LNCaP clone FGC (cell line): ENCODE results near the gene APOBEC3H.
"Not testable (repeated sequence)": the region's sequence is repeated elsewhere in the genome, so short reads cannot be mapped to it uniquely, and the experiment has no call there.

Experiments used
- DNase-seq: peaks from one replicate; pipeline ENCODE4 v3.0.0-alpha.2; 2011; ENCODE audit warnings: low read depth
- H3K4me3 ChIP-seq: 2 replicates; pipeline ENCODE4 v1.5.1; 2011; ENCODE audit warnings: mild to moderate bottlenecking, low read depth, low read length, control low read depth
- TF ChIP-seq, protein P1 (sequence below): IDR thresholded peaks from 2 replicates; pipeline ENCODE4 v1.5.1; 2012; ENCODE audit warnings: mild to moderate bottlenecking; ENCODE audit not compliant: control insufficient read depth, insufficient read depth; ENCODE audit errors: extremely low read depth

APOBEC3H gene

DNA sequence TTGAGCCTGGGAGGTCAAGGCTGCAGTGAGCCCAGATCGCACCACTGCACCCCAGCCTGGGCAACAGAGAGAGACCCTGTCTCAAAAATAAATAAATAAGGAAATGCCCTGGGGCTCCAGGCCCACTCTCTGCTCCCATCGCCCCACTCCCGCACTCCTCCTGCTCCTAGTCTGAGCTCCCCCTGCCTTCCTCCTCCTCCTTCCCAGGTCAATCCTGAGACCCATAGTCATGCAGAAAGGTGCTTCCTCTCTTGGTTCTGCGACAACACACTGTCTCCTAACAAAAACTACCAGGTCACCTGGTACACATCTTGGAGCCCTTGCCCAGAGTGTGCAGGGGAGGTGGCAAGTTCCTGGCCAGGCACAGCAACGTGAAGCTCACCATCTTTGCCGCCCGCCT is 26.9 kb upstream of the APOBEC3H start:
- TF ChIP-seq, protein P1, sequence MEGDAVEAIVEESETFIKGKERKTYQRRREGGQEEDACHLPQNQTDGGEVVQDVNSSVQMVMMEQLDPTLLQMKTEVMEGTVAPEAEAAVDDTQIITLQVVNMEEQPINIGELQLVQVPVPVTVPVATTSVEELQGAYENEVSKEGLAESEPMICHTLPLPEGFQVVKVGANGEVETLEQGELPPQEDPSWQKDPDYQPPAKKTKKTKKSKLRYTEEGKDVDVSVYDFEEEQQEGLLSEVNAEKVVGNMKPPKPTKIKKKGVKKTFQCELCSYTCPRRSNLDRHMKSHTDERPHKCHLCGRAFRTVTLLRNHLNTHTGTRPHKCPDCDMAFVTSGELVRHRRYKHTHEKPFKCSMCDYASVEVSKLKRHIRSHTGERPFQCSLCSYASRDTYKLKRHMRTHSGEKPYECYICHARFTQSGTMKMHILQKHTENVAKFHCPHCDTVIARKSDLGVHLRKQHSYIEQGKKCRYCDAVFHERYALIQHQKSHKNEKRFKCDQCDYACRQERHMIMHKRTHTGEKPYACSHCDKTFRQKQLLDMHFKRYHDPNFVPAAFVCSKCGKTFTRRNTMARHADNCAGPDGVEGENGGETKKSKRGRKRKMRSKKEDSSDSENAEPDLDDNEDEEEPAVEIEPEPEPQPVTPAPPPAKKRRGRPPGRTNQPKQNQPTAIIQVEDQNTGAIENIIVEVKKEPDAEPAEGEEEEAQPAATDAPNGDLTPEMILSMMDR, result no peak
- DNase-seq, result no peak
- no peak overlapping the region for H3K4me3 ChIP-seq

DNA sequence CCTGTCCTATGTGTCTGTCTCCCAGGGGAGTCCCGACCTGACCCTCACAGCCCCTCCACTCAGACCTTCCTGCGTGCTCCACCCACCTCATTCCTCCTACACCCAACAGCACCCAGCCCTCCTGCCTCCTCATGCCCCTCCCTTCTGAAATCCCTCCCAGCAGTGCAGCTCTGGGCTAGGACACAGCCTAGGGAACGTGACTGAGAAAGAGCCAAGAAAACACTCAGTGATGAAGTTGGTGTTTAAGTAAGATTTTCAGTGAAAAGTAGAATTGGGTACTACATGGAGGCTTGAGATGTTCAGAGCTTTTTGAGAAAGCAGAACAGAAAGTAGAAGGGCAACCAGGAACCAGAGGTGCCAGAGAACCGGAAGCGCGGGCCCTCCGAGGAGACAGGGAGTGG is 24.5 kb upstream of the APOBEC3H start:
- not testable (repeated sequence) for DNase-seq, H3K4me3 ChIP-seq

DNA sequence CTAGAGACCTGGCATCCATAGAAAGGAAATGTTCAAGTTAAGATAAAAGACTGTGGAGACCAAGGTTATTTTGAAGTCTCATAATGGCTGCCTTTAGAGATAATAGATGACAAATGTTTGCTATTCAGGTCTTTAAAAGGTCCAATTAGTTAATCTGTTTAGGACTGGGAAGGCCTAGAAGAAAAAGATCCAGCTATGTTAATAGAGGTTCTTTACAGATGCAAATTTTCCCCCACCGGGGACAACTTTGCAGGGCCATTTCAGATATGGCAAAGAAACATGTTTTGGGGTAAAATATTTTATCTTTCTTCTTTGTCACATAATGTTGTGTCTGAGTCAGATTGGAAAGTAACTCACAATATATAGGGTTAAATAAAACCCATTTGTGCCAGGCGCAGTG is 23.1 kb upstream of the APOBEC3H start:
- H3K4me3 ChIP-seq, result no peak overlapping the region
- no peak for DNase-seq
- TF ChIP-seq, protein P1, result no peak

DNA sequence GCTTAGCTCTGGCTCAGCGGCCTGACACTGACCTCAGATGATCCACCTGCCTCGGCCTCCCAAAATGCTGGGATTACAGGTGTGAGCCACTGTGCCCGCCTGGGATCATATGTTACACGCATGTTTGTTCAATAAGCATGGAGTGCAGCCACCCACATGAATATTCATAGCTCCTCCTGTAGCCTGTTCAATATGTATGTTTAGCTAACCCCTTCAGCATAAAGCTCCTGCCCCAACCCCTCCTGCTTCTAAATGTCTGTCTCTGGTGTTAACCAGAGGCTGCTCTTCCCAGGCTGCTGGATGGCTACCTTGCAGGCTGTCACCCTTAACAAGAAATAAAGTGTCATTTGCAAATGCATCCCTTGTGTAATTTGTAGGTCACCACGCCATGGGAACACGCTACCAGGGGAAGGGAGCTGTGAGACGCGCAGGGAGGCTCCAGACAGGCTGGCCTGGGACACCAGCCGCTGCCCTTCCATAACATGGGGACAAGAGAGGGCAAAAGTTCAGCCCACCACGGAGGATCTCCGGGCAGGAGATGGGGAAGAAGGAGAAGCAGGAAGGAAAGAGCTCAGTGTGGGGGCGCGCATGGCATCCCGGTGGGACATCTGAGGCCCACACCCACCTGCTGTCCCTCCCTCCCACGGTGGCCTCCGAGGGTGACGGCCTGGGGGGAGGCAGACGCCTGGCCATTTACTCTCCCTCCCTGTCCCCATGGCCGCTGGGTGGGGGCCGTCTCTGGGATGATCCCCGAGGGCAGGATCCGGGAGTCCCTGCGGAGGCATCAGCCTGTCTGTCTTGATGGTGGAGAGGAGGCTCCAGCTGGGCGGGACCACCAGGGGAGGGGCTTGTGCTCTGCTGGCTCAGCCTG is 20.7 kb upstream of the APOBEC3H start:
- H3K4me3 ChIP-seq, DNase-seq: not testable (repeated sequence)

DNA sequence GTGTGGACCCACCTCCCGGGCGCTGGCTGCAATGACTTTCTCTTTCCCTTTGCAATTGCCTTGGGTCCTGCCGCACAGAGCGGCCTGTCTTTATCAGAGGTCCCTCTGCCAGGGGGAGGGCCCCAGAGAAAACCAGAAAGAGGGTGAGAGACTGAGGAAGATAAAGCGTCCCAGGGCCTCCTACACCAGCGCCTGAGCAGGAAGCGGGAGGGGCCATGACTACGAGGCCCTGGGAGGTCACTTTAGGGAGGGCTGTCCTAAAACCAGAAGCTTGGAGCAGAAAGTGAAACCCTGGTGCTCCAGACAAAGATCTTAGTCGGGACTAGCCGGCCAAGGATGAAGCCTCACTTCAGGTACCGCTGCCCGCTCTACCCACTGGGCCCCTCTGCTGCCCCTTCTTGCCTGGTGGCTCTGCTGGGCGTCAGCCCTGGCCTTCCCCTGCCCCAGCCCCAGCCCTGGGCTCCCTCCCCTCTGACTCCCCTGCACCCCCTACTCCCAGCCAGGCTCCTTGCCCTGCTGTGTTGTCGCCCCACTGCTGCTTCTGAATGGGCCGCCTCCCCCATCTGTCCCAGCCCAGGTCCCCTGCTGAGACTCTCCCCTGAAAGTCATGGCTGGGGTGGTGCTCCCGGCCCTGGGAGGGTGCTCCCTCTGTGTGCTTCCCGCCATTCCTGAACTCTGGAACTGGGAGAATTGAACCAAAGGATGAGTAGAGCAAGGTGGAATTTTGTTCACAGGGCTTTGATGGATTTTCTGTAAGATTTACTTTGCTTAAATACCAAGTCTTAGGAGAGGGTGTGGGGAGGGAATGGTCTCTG is 19.8 kb upstream of the APOBEC3H start, which contains the start of gene APOBEC3G:
APOBEC3G (plus strand) TSS at position 250 of the 815 bp plus-strand sequence; CDS start at position 337, 87 bp downstream.
- not testable (repeated sequence) for H3K4me3 ChIP-seq, DNase-seq

DNA sequence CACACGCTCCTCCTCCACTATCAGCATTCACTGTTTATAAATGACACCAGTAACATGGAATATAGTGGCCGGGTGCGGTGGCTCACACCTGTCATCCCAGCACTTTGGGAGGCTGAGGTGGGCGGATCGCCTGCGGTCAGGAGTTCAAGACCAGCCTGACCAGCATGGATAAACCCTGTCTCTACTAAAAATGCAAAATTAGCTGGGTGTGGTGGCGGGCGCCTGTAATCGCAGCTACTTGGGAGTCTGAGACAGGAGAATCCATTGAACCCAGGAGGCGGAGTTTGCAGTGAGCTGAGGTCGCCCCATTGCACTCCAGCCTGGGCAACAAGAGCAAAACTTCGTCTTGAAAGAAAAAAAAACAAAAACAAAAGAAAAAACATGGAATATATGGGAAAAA is 19.1 kb upstream of the APOBEC3H start:
- not testable (repeated sequence) for DNase-seq, H3K4me3 ChIP-seq

DNA sequence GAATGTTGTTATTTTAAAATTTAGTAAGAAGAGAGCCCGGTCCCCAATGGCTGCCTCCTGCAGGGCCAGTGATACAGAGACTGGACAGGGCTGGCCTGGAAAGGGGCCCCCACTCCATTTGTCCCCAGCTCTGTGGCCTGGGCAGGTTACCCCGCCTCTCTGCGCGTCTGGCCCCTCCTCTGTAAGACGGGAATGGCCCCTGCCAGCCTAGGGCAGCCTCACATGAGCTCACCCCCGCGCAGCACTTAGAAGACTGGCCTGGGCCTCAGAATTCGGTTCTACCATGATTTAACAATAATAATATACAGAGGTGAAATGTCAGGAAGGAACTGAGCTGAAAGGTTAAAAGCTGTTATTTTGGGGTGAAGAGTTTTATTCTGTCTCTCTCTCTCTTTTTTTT is 18.7 kb upstream of the APOBEC3H start:
- H3K4me3 ChIP-seq, result no peak overlapping the region
- no peak for DNase-seq
- TF ChIP-seq, protein P1, result no peak

DNA sequence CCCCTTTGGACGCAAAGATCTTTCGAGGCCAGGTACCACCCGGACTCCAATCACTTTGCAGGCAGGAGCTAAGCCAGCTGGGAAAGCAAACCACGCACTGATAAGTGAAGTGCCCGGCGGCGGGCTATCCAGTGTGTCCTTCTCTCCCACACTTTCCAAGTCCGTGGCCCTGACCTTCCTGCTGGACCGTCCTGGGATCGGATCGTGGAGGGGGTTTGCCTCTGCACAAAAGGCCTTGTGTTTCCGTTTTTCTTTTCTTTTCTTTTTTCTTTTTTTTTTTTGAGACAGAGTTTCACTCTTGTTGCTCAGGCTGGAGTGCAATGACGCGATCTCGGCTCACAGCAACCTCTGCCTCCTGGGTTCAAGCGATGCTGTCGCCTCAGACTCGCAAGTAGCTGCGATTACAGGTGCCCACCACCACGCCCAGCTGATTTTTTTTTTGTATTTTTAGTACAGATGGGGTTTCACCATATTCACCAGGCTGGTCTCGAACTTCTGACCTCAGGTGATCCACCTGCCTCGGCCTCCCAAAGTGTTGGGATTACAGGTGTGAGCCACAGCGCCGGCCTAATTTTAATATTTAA is 17.9 kb upstream of the APOBEC3H start:
- H3K4me3 ChIP-seq, DNase-seq: not testable (repeated sequence)

DNA sequence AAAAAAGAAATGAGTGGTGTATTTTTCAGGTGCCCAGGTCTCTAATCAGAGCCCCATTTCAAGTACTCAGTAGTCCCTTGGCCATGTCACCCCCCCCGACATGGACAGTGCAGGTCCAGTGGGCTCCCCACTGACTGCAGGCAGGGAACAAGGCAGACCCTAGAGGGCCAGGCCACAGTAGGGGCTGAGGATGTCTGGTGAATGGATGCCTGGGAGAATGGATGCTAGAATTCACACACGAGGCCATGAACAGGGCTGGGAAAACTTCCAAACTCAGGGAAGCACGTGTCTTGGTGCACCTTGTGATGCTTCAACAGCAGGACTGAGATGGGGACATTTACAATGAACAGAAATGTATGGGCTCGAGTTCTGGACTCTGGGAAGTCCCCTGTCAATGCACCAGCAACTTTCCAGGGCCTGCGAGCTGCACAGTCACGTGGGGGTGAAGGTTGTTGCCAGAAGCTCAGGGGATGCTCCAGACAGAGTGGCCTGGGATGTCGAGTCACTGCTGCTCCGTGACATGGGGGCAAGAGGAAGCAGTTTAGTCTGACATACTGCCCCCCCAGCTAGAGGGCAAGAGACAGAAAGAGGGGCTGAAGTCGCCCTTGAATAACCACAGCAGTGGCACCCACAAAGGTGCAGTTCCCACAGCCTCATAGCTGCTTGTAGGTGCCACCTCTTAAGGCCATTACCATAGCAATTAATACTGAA is 16.8 kb upstream of the APOBEC3H start:
- TF ChIP-seq, protein P1, result no peak
- H3K4me3 ChIP-seq, result no peak overlapping the region
- no peak for DNase-seq
